Activated CD8-positive, alpha-beta T cell treated with anti-CD3 and anti-CD28 coated beads for 36 hours (primary cell): Measurements from ENCODE around the gene MVD. TPM values are rescaled to one million over a fixed set of nuclear protein-coding genes. Genes with fewer than 3 reads are reported as not detected.

Experiments
- ATAC-seq: fragments of 200-7000 bp; cut with Tn5 transposase; one replicate; pipeline ENCODE4 v1.10.0; 2021; ENCODE audit warnings: mild to moderate bottlenecking, moderate library complexity
- CTCF ChIA-PET: fragments of 350-600 bp; sonication (Branson Sonifier 250); formaldehyde crosslinking; loops from one replicate; lab custom pipeline; 2021; ENCODE audit warnings: antibody characterized with exemption; lab: Charles Lee
- POLR2A ChIA-PET: fragments of 350-600 bp; sonication (Branson Sonifier 250); formaldehyde crosslinking; loops from one replicate; lab custom pipeline; 2021; ENCODE audit warnings: antibody characterized with exemption; lab: Charles Lee
- DNase-seq: peaks from one replicate; pipeline ENCODE4 v3.0.0-alpha.2; 2020
- H3K27ac Mint-ChIP-seq: one replicate; pipeline ENCODE4 v1.8.0; 2021; ENCODE audit warnings: mild to moderate bottlenecking, mixed read lengths
- H3K27me3 Mint-ChIP-seq: one replicate; pipeline ENCODE4 v1.8.0; 2021; ENCODE audit warnings: mixed read lengths
- H3K36me3 Mint-ChIP-seq: one replicate; pipeline ENCODE4 v1.8.0; 2021; ENCODE audit warnings: low read depth, mixed read lengths
- H3K4me1 Mint-ChIP-seq: one replicate; pipeline ENCODE4 v1.8.0; 2021; ENCODE audit warnings: low read depth, mixed read lengths
- H3K4me3 Mint-ChIP-seq: one replicate; pipeline ENCODE4 v1.8.0; 2021; ENCODE audit warnings: mild to moderate bottlenecking, moderate library complexity, mixed read lengths
- H3K9me3 Mint-ChIP-seq: one replicate; pipeline ENCODE4 v1.8.0; 2021; ENCODE audit warnings: mixed read lengths
- CTCF ChIP-seq: fragments of 200-600 bp; IDR thresholded peaks from one replicate; pipeline ENCODE4 v1.8.0; 2022; ENCODE audit warnings: antibody characterized with exemption, mild to moderate bottlenecking
- intact Hi-C: fragments of 100-400 bp; cut with micrococcal nuclease; formaldehyde crosslinking; loops from one replicate; pipeline ENCODE4 v1.10.0; 2022
- total RNA-seq, 2 experiments: library from RNA; stranded (reverse); gene quantifications; one replicate each; pipeline ENCODE4 v1.2.3, GENCODE V29; 2021

The MVD gene
- total RNA-seq, 2 experiments from 2014 or later: 83.1 to 89.9 TPM

GRCh38 chr16:88706965-88707826 lies 44.3 kb upstream of the MVD start:
- H3K4me3 Mint-ChIP-seq: peak overlapping the region; percentile 88
- H3K27ac Mint-ChIP-seq: peak overlapping the region; percentile 77
- no peaks in the 10 kb centered on the region for H3K9me3 Mint-ChIP-seq
- POLR2A ChIA-PET: interaction anchor here (0.6 to 8.0 kb wide), 14 partner anchors 8 to 105 kb away, joined by 3 to 61 read pairs (median 4); partner anchors contain the start of genes APRT and SNAI3
- peaks cover 12% of the 10 kb centered on the region for H3K36me3 Mint-ChIP-seq
- TF ChIP-seq CTCF: no peak
- peaks cover 28% of the 10 kb centered on the region for H3K4me1 Mint-ChIP-seq
- intact Hi-C loops: no loop called here
- ATAC-seq (no peak), DNase-seq (no peak)
- H3K27me3 Mint-ChIP-seq: no peaks in the 10 kb centered on the region
- CTCF ChIA-PET: interaction anchor here (0.8 to 1.9 kb wide), 4 partner anchors 10 to 36 kb away, joined by 3 to 9 read pairs (median 4); no protein-coding TSS in a partner anchor

GRCh38 chr16:88706229-88706964 lies 43.5 kb upstream of the MVD start, which contains the start of the genes CTU2 and RNF166:
Gene CTU2, plus strand, starts transcription at chr16:88706503. Its CDS starts 28 bp downstream, at chr16:88706531.
Gene RNF166, minus strand, starts transcription at chr16:88706408. Its CDS starts 83 bp downstream, at chr16:88706325.
- ChIA-PET CTCF (interaction anchor here (1.5 to 4.2 kb wide), 4 partner anchors 21 to 37 kb away, joined by 4 to 16 read pairs (median 8); partner anchors contain the start of gene SNAI3), POLR2A (interaction anchor here (0.6 to 8.0 kb wide), 12 partner anchors 9 to 104 kb away, joined by 3 to 61 read pairs (median 4); partner anchors contain the start of gene SNAI3)
- Mint-ChIP-seq H3K9me3 (no peaks in the 10 kb centered on the region), H3K36me3 (peaks cover 18% of the 10 kb centered on the region), H3K27me3 (no peaks in the 10 kb centered on the region), H3K4me3 (peak within 1 kb of the TSS; percentile 94), H3K27ac (peak within 1 kb of the TSS; percentile 92), H3K4me1 (peaks cover 34% of the 10 kb centered on the region)
- intact Hi-C loops: no loop called here
- DNase-seq: peak; percentile 93
- ATAC-seq: peak; percentile 62
- no peak for TF ChIP-seq CTCF

- Mint-ChIP-seq H3K9me3 (no peaks in the 10 kb centered on the region), H3K27me3 (no peaks in the 10 kb centered on the region), H3K27ac (peak overlapping the region; percentile 92), H3K36me3 (peaks cover 20% of the 10 kb centered on the region), H3K4me1 (peaks cover 35% of the 10 kb centered on the region), H3K4me3 (peak overlapping the region; percentile 94)
- ChIA-PET CTCF (interaction anchor here (0.9 to 4.2 kb wide), 5 partner anchors 20 to 135 kb away, joined by 3 to 16 read pairs (median 4); partner anchors contain the start of gene SNAI3), POLR2A (interaction anchor here (0.8 to 8.0 kb wide), 11 partner anchors 11 to 254 kb away, joined by 3 to 61 read pairs (median 5); partner anchors contain the start of gene SNAI3)
- DNase-seq (peak; percentile 19), ATAC-seq (no peak)
- no peak for TF ChIP-seq CTCF
- intact Hi-C loops: no loop called here
These were observed 42.9 kb upstream of the MVD start for GRCh38 chr16:88705801-88706228.

GRCh38 chr16:88705076-88705684 lies 42.3 kb upstream of the MVD start:
- Mint-ChIP-seq H3K27me3 (no peaks in the 10 kb centered on the region), H3K9me3 (no peaks in the 10 kb centered on the region), H3K27ac (peak overlapping the region; percentile 92), H3K4me3 (peak overlapping the region; percentile 94), H3K36me3 (peaks cover 22% of the 10 kb centered on the region), H3K4me1 (peaks cover 41% of the 10 kb centered on the region)
- ATAC-seq: no peak
- ChIA-PET CTCF (interaction anchor here (0.9 to 4.2 kb wide), 7 partner anchors 20 to 152 kb away, joined by 3 to 16 read pairs (median 4); partner anchors contain the start of genes GALNS, SNAI3 and TRAPPC2L), POLR2A (interaction anchor here (0.8 to 8.0 kb wide), 10 partner anchors 13 to 253 kb away, joined by 3 to 61 read pairs (median 4); partner anchors contain the start of gene SNAI3)
- intact Hi-C loops: no loop called here
- no peak for TF ChIP-seq CTCF
- DNase-seq: peak; percentile 57
